ENCODE data around the gene C19orf53.
"Not testable (repeated sequence)": the region's sequence is repeated elsewhere in the genome, so short reads cannot be mapped to it uniquely, and the experiment has no call there.

DNA sequence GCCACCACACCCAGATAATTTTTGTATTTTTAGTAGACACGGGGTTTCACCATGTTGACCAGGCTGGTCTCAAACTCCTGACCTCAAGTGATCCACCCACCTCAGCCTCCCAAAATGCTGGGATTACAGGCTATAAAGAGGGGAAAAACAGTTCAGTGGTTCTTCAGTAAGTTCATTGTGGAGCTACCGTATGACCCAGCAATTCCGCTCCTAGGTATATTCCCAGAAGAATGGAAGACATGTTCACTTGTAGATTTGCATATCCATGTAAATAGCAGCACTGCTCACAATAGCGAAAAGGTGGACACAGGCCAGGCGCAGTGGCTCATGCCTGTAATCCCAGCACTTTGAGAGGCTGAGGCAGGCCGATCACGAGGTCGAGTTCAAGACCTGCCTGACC, 5.5 kb downstream of the C19orf53 start:
- TF ChIP-seq, protein P1, sequence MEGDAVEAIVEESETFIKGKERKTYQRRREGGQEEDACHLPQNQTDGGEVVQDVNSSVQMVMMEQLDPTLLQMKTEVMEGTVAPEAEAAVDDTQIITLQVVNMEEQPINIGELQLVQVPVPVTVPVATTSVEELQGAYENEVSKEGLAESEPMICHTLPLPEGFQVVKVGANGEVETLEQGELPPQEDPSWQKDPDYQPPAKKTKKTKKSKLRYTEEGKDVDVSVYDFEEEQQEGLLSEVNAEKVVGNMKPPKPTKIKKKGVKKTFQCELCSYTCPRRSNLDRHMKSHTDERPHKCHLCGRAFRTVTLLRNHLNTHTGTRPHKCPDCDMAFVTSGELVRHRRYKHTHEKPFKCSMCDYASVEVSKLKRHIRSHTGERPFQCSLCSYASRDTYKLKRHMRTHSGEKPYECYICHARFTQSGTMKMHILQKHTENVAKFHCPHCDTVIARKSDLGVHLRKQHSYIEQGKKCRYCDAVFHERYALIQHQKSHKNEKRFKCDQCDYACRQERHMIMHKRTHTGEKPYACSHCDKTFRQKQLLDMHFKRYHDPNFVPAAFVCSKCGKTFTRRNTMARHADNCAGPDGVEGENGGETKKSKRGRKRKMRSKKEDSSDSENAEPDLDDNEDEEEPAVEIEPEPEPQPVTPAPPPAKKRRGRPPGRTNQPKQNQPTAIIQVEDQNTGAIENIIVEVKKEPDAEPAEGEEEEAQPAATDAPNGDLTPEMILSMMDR (IDR thresholded peaks at IDR 0.05) = not testable (repeated sequence)
- not testable (repeated sequence) for TF ChIP-seq EZH2 (IDR thresholded peaks at IDR 0.05)
